Measurements from ENCODE around the gene TEKT1.
A peak's percentile ranks its signal among the peaks of the same experiment; 100 is the strongest.
"Not testable (repeated sequence)": the region's sequence is repeated elsewhere in the genome, so short reads cannot be mapped to it uniquely, and the experiment has no call there.

Gene TEKT1

GRCh38 chr17:6831661-6832263 lies at the start of gene TEKT1:
Gene TEKT1 (minus strand): TSS chr17:6831729. CDS start chr17:6830376, 1,353 bp downstream.
- DNase-seq (ENCODE audit: low spot score) = peak; percentile 73

GRCh38 chr17:6879221-6879975 lies 47.9 kb upstream of the TEKT1 start:
- DNase-seq (ENCODE audit: low spot score) = not testable (repeated sequence)

GRCh38 chr17:6875276-6875675 lies 43.7 kb upstream of the TEKT1 start:
- DNase-seq (ENCODE audit: low spot score) = not testable (repeated sequence)

- no peak for DNase-seq (ENCODE audit: low spot score)
Measured at GRCh38 chr17:6872936-6873335, 41.4 kb upstream of the TEKT1 start.

- DNase-seq (ENCODE audit: low spot score) = no peak
Measured at GRCh38 chr17:6870841-6871240, 39.3 kb upstream of the TEKT1 start.

GRCh38 chr17:6868582-6868981 lies 37.1 kb upstream of the TEKT1 start:
- DNase-seq (ENCODE audit: low spot score) = no peak

- DNase-seq (ENCODE audit: low spot score) = no peak
Measured at GRCh38 chr17:6867849-6868248, 36.3 kb upstream of the TEKT1 start.

- no peak for DNase-seq (ENCODE audit: low spot score)
Measured at GRCh38 chr17:6862825-6863224, 31.3 kb upstream of the TEKT1 start.

- DNase-seq (ENCODE audit: low spot score) = no peak
Measured at GRCh38 chr17:6862122-6862521, 30.6 kb upstream of the TEKT1 start.

GRCh38 chr17:6857904-6858303 lies 26.4 kb upstream of the TEKT1 start:
- DNase-seq (ENCODE audit: low spot score) = no peak

GRCh38 chr17:6857336-6857735 lies 25.8 kb upstream of the TEKT1 start:
- no peak for DNase-seq (ENCODE audit: low spot score)

- no peak for DNase-seq (ENCODE audit: low spot score)
Measured at GRCh38 chr17:6856051-6856450, 24.5 kb upstream of the TEKT1 start.

GRCh38 chr17:6853764-6854442 lies 22.4 kb upstream of the TEKT1 start:
- no peak for DNase-seq (ENCODE audit: low spot score)

- not testable (repeated sequence) for DNase-seq (ENCODE audit: low spot score)
Measured at GRCh38 chr17:6848545-6849179, 17.1 kb upstream of the TEKT1 start.

- not testable (repeated sequence) for DNase-seq (ENCODE audit: low spot score)
Measured at GRCh38 chr17:6846138-6846537, 14.6 kb upstream of the TEKT1 start.

- DNase-seq (ENCODE audit: low spot score) = not testable (repeated sequence)
Measured at GRCh38 chr17:6844406-6844805, 12.9 kb upstream of the TEKT1 start.

GRCh38 chr17:6843241-6843880 lies 11.8 kb upstream of the TEKT1 start:
- DNase-seq (ENCODE audit: low spot score) = peak; percentile 33

GRCh38 chr17:6841769-6842168 lies 10.2 kb upstream of the TEKT1 start:
- not testable (repeated sequence) for DNase-seq (ENCODE audit: low spot score)

- no peak for DNase-seq (ENCODE audit: low spot score)
Measured at GRCh38 chr17:6830383-6830986, 1.0 kb downstream of the TEKT1 start.

GRCh38 chr17:6823011-6823442 lies 8.5 kb downstream of the TEKT1 start:
- peak; percentile 34 for DNase-seq (ENCODE audit: low spot score)

GRCh38 chr17:6818938-6819337 lies 12.6 kb downstream of the TEKT1 start:
- DNase-seq (ENCODE audit: low spot score) = no peak

GRCh38 chr17:6816368-6816767 lies 15.2 kb downstream of the TEKT1 start:
- not testable (repeated sequence) for DNase-seq (ENCODE audit: low spot score)
